SJCRH30 (cell line): ENCODE results near the gene HOPX. TPM values are rescaled to one million over a fixed set of nuclear protein-coding genes. Genes with fewer than 3 reads are reported as not detected.

ENCODE experiments used
- DNase-seq, 2 experiments: peaks; one replicate each; pipeline ENCODE4 v3.0.0-alpha.2; 2015 to 2020
- H3K27ac ChIP-seq: fragments of 250-450 bp; sonication (Bioruptor Pico); 2 replicates; pipeline ENCODE4 v1.5.1; 2020; ENCODE audit warnings: mild to moderate bottlenecking, moderate library complexity
- H3K27me3 ChIP-seq: fragments of 250-450 bp; sonication (Bioruptor Pico); 2 replicates; pipeline ENCODE4 v1.5.1; 2020; ENCODE audit warnings: mild to moderate bottlenecking, moderate library complexity
- H3K36me3 ChIP-seq: fragments of 250-450 bp; sonication (Bioruptor Pico); 2 replicates; pipeline ENCODE4 v1.5.1; 2020; ENCODE audit warnings: mild to moderate bottlenecking, moderate library complexity
- H3K4me1 ChIP-seq: fragments of 250-450 bp; sonication (Bioruptor Pico); 2 replicates; pipeline ENCODE4 v1.5.1; 2020; ENCODE audit warnings: mild to moderate bottlenecking, moderate library complexity
- H3K4me3 ChIP-seq: fragments of 250-450 bp; sonication (Bioruptor Pico); 2 replicates; pipeline ENCODE4 v1.5.1; 2020; ENCODE audit warnings: mild to moderate bottlenecking, moderate library complexity
- H3K9me3 ChIP-seq: fragments of 250-450 bp; sonication (Bioruptor Pico); replicated peaks from 2 replicates; pipeline ENCODE4 v1.5.1; 2020; ENCODE audit warnings: mild to moderate bottlenecking, moderate library complexity
- total RNA-seq: library from RNA; depleted of rRNA; stranded (reverse); fragments of >200 nt; shearing (Covaris generic); gene quantifications from 2 replicates; pipeline ENCODE4 v1.2.3, GENCODE V29; 2014

Gene HOPX
- total RNA-seq, 1 experiment from 2014 or later: not detected

GRCh38 chr4:56655209-56655626, 25.9 kb downstream of the HOPX start:
- H3K4me1 ChIP-seq: no peaks in the 10 kb centered on the region
- no peaks in the 10 kb centered on the region for H3K36me3 ChIP-seq
- 0 out of 2 replicates have a peak, but pooled peaks cover 6% of the 10 kb centered on the region for H3K27me3 ChIP-seq
- no peak for DNase-seq
- no peak overlapping the region for H3K4me3 ChIP-seq
- no peak overlapping the region for H3K27ac ChIP-seq
- H3K9me3 ChIP-seq: no peaks in the 10 kb centered on the region; the same call in 1 of the 2 replicates

GRCh38 chr4:56654238-56654632, 26.9 kb downstream of the HOPX start:
- H3K9me3 ChIP-seq: no peaks in the 10 kb centered on the region; the same call in 1 of the 2 replicates
- H3K27ac ChIP-seq: no peak overlapping the region
- no peaks in the 10 kb centered on the region for H3K36me3 ChIP-seq
- H3K4me1 ChIP-seq: no peaks in the 10 kb centered on the region
- 0 out of 2 replicates have a peak, but pooled peaks cover 6% of the 10 kb centered on the region for H3K27me3 ChIP-seq
- DNase-seq: no peak
- H3K4me3 ChIP-seq: no peak overlapping the region

GRCh38 chr4:56653461-56654237, 27.4 kb downstream of the HOPX start:
- H3K27me3 ChIP-seq: 0 out of 2 replicates have a peak, but pooled peaks cover 6% of the 10 kb centered on the region
- H3K36me3 ChIP-seq: no peaks in the 10 kb centered on the region
- no peak overlapping the region for H3K27ac ChIP-seq
- DNase-seq: no peak
- no peaks in the 10 kb centered on the region for H3K4me1 ChIP-seq
- no peaks in the 10 kb centered on the region; the same call in 1 of the 2 replicates for H3K9me3 ChIP-seq
- H3K4me3 ChIP-seq: no peak overlapping the region

- H3K27ac ChIP-seq: no peak overlapping the region
- peaks cover 5% of the 10 kb centered on the region; the same call in 1 of the 2 replicates for H3K27me3 ChIP-seq
Observed at GRCh38 chr4:56652196-56652595, 28.9 kb downstream of the HOPX start.

GRCh38 chr4:56651056-56651350, 30.1 kb downstream of the HOPX start:
- Histone ChIP-seq H3K27me3 (peaks cover 5% of the 10 kb centered on the region; the same call in 1 of the 2 replicates), H3K9me3 (no peaks in the 10 kb centered on the region; the same call in none of the 2 replicates), H3K36me3 (no peaks in the 10 kb centered on the region; the same call in 1 of the 2 replicates), H3K4me3 (no peak overlapping the region), H3K27ac (no peak overlapping the region), H3K4me1 (no peaks in the 10 kb centered on the region)
- DNase-seq: no peak

More at GRCh38 chr4:56652196-56652595, 28.9 kb downstream of the HOPX start:
- no peaks in the 10 kb centered on the region for H3K36me3 ChIP-seq
- DNase-seq: no peak
- H3K9me3 ChIP-seq: no peaks in the 10 kb centered on the region; the same call in 1 of the 2 replicates
- H3K4me3 ChIP-seq: no peak overlapping the region
- no peaks in the 10 kb centered on the region for H3K4me1 ChIP-seq

GRCh38 chr4:56650262-56651055, 30.6 kb downstream of the HOPX start:
- H3K9me3 ChIP-seq: no peaks in the 10 kb centered on the region; the same call in none of the 2 replicates
- peaks cover 5% of the 10 kb centered on the region; the same call in 1 of the 2 replicates for H3K27me3 ChIP-seq
- H3K4me1 ChIP-seq: no peaks in the 10 kb centered on the region
- no peak overlapping the region for H3K27ac ChIP-seq
- no peak overlapping the region for H3K4me3 ChIP-seq
- no peaks in the 10 kb centered on the region; the same call in 1 of the 2 replicates for H3K36me3 ChIP-seq
- no peak for DNase-seq

GRCh38 chr4:56649445-56650261, 31.4 kb downstream of the HOPX start:
- no peak overlapping the region for H3K27ac ChIP-seq
- no peaks in the 10 kb centered on the region for H3K4me1 ChIP-seq
- no peak for DNase-seq
- no peaks in the 10 kb centered on the region; the same call in 1 of the 2 replicates for H3K36me3 ChIP-seq
- H3K27me3 ChIP-seq: peaks cover 5% of the 10 kb centered on the region; the same call in 1 of the 2 replicates
- no peak overlapping the region for H3K4me3 ChIP-seq
- H3K9me3 ChIP-seq: no peaks in the 10 kb centered on the region; the same call in none of the 2 replicates

- H3K27ac ChIP-seq: no peak overlapping the region
- H3K27me3 ChIP-seq: peaks cover 5% of the 10 kb centered on the region; the same call in 1 of the 2 replicates
- no peak for DNase-seq
- no peaks in the 10 kb centered on the region for H3K4me1 ChIP-seq
- H3K36me3 ChIP-seq: no peaks in the 10 kb centered on the region; the same call in 1 of the 2 replicates
- H3K9me3 ChIP-seq: no peaks in the 10 kb centered on the region; the same call in 1 of the 2 replicates
- H3K4me3 ChIP-seq: no peak overlapping the region
Observed at GRCh38 chr4:56648824-56649151, 32.3 kb downstream of the HOPX start.

- H3K4me1 ChIP-seq: no peaks in the 10 kb centered on the region
- DNase-seq: no peak
Observed at GRCh38 chr4:56648021-56648823, 32.9 kb downstream of the HOPX start.

GRCh38 chr4:56646341-56646740, 34.8 kb downstream of the HOPX start:
- no peaks in the 10 kb centered on the region; the same call in 1 of the 2 replicates for H3K9me3 ChIP-seq
- H3K4me3 ChIP-seq: no peak overlapping the region
- no peaks in the 10 kb centered on the region for H3K4me1 ChIP-seq
- H3K36me3 ChIP-seq: no peaks in the 10 kb centered on the region; the same call in 1 of the 2 replicates
- peaks cover 5% of the 10 kb centered on the region; the same call in 1 of the 2 replicates for H3K27me3 ChIP-seq
- DNase-seq: no peak
- H3K27ac ChIP-seq: no peak overlapping the region

More at GRCh38 chr4:56648021-56648823, 32.9 kb downstream of the HOPX start:
- Histone ChIP-seq H3K36me3 (no peaks in the 10 kb centered on the region; the same call in 1 of the 2 replicates), H3K27ac (no peak overlapping the region), H3K27me3 (peaks cover 5% of the 10 kb centered on the region; the same call in 1 of the 2 replicates), H3K4me3 (no peak overlapping the region), H3K9me3 (no peaks in the 10 kb centered on the region; the same call in 1 of the 2 replicates)

GRCh38 chr4:56643596-56643995, 37.5 kb downstream of the HOPX start:
- H3K27me3 ChIP-seq: peaks cover 5% of the 10 kb centered on the region; the same call in 1 of the 2 replicates

GRCh38 chr4:56641494-56642051, 39.5 kb downstream of the HOPX start:
- Histone ChIP-seq H3K4me3 (no peak overlapping the region), H3K27ac (no peak overlapping the region)
- DNase-seq: no peak

More at GRCh38 chr4:56643596-56643995, 37.5 kb downstream of the HOPX start:
- Histone ChIP-seq H3K4me1 (no peaks in the 10 kb centered on the region), H3K36me3 (no peaks in the 10 kb centered on the region; the same call in 1 of the 2 replicates), H3K9me3 (no peaks in the 10 kb centered on the region; the same call in 1 of the 2 replicates), H3K4me3 (no peak overlapping the region), H3K27ac (no peak overlapping the region)
- no peak for DNase-seq

More at GRCh38 chr4:56641494-56642051, 39.5 kb downstream of the HOPX start:
- Histone ChIP-seq H3K36me3 (no peaks in the 10 kb centered on the region; the same call in 1 of the 2 replicates), H3K4me1 (no peaks in the 10 kb centered on the region), H3K27me3 (no peaks in the 10 kb centered on the region; the same call in 1 of the 2 replicates), H3K9me3 (no peaks in the 10 kb centered on the region; the same call in 1 of the 2 replicates)
